Measurements from ENCODE around the gene COPS4.
"Not testable (repeated sequence)": the region's sequence is repeated elsewhere in the genome, so short reads cannot be mapped to it uniquely, and the experiment has no call there.

Gene COPS4

DNA sequence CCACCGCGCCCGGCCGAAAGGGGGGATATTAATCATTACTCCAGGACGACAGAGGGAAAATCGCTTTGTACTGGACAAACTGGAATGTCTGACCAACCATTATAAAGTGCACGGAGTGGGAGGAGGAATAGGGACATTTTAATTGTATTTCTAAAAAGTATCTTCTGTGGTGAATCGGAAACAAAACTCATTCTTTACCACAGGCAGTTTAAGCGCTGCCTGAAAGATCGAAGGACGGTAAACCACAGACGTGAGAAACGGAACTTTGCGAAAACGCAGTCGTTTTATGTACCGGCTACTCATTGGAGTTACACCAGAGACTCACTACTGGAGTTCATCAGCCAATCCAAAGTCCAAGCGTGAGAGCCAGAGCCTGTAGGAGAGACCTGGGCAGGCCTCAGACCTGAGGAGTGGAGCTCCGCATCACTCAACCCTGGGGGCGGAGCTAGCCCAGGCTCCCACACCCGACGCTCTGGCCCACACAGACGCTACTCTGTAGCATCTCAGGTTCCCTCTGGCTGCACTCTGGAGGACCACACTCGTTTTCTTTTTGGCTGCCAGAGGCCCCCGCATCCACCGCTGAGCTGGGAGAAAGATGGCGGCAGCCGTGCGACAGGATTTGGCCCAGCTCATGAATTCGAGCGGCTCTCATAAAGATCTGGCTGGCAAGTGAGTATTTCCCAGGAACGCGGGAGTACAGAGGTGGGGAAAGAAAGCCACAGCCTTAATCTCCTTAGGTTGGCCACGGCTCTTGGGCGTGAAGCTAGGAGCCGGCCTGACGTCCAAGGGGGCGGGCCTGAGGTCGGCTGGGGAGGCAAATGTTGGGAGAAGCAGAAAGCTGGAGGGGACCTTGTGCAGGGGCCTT, at the start of gene COPS4:
COPS4 (plus strand) TSS at position 554 of the 865 bp plus-strand sequence; CDS start at position 596, 42 bp downstream.
- DNase-seq = peak; percentile 92

DNA sequence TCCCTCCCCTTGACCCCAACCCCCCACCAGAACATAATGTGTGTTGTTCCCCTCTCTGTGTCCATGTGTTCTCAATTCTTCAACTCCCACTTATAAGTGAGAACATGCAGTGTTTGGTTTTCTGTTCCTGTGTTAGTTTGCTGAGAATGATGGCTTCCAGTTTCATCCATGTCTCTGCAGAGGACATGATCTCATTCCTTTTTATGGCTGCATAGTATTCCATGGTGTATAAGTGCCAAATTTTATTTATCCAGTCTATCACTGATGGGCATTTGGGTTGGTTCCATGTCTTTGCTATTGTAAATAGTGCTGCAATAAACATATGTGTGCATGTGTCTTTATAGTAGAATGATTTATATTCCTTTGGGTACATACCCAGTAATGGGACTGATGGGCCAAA, 47.5 kb upstream of the COPS4 start:
- not testable (repeated sequence) for DNase-seq

DNA sequence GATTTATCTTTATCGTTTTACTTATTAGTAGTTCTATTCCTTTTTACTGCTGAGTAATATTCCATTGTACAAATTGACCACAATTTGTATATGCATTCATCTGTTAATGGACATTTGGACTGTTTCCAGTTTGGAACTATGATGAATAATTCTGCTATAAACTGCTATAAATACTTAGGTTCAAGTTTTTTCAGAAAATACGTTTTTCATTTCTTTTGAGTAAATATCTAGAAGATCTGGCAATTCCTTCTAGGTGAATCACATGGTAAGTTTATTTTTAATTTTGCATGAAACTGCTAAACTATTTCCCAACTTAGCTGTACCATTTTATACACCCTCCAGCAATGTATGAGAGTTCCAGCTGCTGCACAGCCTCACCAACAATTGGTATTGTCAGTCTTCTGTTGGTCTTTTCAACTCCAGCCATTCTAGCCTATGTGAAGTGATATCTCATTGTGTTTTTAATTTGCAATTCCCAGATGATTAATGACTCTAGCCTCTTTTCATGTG, 46.6 kb upstream of the COPS4 start:
- DNase-seq = no peak

DNA sequence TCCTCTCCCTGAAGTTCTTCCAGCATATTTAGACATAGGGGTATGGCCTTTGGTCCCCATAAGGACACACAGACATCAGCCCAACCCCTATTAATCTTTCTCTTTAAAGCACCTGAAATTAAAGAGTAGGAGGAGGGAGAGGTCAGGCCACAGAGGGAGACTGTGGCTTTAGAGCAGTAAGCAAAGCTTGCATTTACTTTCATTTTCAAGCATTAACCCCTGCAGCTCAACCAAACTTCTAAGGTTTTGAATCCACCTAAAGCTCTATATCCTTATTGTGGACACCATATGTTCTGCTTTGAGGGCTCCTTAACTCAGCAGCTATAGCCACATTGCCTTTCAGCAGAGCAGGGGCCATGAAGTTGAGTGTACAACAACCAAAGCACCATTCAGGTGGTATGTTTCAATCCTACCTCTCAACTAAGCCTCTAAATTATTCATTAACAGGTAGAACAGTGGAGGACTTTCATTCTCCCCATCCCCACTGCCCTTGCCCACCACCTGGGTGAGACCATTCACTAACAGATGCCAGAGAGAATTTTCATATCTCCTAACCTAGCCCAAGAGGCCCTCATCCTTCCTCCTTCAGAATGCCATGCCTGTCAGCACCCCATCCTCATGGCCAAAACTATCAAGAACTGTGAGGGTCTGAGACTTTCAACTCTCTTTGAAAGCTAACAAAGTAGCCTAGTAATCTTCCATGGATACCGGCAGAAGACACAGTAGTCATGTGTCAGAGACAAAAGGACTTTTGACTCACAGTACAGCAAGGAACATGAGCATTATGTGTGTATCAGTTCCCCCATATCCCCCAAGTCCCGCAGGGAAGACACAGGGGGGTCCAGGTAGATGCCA, 45.2 kb upstream of the COPS4 start:
- DNase-seq = no peak

DNA sequence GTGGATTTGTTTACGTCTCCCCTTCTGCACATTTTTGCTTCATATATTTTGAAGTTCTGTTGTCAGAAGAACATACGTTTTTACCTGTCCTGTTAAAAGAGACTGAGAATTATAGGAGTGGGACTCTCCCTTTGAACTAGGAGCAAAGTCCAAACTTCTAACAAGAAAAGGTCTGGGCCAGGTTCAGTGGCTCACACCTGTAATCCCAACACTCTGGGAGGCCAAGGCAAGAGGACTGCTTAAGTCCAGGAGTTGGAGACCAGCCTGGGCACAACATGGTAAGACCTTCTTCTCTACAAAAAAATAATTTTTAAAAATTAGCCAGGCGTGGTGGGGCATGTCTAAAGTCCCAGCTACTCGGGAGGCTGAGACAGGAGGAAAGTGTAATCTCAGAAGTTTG, 40.1 kb upstream of the COPS4 start:
- DNase-seq = no peak

DNA sequence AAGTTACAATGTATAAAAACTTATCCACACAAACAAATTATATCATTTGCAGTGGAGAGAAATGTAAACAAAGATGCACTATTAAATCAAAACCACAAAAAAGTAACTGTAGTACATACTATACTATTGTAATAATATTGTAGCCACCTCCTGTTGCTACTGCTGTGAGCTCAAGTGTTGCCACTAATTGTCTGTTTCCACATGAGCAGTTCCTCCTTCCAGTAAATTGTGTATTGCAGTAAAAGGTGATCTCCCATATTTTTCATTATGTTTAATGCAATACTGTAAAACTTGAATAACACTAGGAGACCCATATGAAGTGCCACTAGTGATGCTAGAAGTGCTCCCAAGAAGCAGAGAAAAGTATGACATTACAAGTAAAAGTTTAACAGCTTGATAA, 36.1 kb upstream of the COPS4 start:
- no peak for DNase-seq

DNA sequence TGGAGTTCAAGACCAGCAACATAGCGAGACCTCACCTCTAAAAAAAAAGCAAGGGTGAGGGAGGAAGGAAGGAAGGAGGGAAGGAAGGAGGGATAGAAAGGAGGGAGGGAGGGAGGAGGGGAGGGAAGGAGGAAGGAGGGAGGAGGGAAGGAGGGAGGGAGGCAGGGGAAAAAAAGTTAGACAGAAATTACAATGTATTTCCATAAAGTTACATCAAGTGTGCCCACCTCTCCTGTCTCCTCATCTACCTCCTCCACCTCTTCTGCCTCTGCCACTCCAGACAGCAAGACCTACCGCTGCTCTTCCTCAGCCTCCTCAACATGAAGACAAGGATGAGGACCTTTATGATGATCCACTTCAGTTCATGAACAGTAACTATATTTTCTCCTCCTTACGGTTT, 32.7 kb upstream of the COPS4 start:
- DNase-seq = no peak

DNA sequence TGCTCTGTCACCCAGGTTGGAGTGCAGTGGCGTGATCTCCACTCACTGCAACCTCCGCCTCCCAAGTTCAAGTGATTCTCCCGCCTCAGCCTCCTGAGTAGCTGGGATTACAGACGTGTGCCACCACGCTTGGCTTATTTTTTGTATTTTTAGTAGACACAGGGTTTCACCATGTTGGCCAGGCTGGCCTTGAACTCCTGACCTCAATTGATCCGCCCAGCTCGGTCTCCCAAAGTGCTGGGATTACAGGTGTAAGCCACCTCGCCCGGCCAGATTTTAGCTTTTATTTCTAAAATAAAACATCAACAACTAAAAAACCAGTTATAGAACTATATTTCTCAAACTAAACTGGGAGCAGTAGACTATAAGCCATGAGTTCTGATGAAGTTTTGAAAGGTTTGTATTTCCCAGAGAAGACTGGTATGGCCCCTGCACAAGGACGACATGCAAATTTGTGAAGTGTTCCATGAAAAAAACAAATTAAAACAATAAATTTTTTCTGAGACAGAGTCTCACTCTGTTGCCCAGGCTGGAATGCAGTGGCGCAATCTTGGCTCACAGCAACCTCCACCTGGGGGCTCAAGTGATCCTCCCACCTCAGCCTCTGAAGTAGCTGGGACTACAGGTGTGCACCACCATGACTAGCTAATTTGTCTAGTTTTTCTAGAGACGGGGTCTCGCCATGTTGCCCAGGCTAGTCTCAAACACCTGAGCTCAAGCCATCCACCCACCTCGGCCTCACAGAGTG, 31.8 kb upstream of the COPS4 start:
- not testable (repeated sequence) for DNase-seq

DNA sequence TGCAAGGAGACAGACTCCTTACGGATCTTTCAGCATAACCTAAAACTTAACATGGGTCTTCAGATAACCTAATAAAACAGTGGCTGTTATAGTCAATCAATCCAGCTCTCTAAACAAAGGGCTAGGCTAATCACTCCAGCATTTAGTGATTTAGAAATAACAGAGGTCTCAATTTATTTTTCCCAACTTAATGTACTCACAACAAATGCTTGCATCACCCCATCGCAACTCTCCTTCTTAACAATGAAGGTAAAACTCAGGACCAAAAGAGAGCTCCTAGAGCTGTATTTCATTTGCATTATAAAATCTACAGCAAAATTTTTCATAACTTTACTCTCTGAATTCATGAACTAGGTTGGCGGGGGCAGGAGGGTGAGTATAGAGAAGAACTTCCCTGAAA, 25.5 kb upstream of the COPS4 start:
- no peak for DNase-seq

DNA sequence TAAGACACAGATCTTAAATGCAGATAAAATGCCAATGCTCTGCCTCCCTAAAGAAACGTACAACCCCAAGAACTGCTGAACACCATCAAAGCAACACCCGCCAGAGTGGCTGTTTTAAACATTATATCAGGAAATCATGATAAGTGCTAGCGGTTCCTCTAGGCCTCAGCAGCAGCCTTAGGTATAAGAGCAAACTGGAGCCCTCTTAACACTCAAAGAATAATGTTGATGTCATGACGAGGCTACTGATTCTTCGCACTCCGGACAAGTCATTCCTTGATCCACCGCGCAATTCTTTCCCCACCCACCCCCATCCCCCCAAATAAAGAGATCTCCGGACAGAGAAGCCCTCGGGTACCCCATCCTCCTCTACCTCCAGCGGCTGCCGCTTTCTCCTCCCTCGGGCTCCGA, 24.9 kb upstream of the COPS4 start:
- DNase-seq = no peak

DNA sequence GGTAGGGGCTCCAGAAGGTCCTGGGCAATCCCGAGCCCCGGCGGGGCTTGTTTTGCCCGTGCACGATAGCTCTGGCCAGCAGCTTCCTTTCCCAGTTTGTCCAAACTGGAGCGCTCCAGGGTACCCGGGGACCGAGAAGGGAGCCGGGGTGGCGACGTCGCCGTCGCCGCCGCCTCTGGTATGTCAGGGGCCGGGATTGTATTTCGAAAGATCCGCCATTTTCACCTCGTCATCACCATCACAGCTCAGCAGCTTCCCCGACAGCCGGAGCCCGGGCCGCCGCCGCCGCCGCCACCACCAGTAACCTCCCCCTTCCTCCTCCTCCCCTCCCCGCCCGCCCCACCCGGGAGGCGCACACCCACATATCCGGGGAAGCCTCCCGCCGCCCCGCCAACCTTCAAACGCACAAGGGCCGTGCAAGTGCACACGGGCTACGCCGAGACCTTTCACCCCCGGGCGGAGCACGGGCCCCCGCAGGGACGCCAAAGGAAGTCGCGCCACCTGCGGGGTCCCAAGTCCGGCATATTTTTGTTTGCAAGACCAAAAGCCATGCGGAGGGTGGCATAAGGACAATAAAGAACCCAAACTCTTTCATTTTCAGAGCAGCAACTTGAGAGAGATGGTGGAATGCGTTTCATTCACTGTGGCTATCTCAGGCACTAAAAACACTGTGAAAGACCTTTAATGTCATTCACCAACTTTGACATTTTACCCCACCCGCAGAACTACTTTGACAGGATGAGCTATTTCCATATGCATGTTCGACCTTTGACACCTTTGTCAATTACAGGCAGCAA, 24.3 kb upstream of the COPS4 start, which contains the start of gene LIN54:
LIN54 (minus strand) TSS at position 302 of the 797 bp plus-strand sequence. CDS start 25,979 bp downstream, outside the sequence.
- DNase-seq = peak; percentile 81

DNA sequence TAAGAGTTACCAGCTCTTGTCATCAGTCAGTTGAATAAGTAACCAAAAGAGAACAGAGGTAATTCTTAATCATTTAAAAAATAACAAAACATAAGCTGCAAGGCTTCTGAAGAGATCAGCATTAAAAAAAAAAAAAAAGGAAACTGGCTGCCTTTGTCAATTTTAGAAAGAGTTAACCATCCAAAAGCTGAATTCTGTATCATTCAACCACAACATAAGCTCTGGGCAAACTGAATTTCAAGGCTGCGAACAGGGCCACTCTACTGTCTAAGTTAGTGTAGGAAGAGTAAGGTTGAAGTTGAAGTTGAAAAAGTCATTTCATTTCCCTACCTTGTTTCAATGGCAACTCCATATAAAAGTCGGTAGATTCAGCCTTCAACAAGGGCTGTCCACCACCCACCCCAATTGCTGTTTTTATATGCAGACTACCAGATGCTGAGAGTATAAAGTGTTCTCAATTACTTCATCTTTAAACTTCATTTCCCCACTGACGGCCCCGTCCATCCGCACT, 23.2 kb upstream of the COPS4 start:
- no peak for DNase-seq

DNA sequence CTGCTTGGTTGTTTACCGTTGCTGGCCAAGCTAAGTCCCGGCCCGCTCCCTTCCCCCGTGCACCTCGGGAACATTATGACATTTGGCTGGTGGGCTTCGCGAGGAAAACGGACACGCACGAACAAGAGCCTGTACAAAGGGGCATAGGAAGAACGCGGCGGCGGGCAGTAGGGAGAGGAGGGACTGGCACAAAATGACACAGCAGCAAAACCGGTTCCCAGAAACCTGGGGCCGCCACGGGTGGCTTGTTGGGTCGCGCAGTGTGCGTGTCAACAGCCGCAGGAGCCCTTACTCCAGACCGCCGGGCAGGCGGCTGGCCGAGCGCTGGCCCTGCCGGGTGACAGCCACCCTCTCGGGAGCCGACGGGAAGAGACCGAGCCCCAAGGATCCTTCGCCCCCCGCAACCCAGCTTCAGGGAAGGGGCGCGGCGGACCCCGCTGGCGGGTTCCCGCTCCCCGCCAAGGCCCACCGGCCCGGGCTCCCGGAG, 22.7 kb upstream of the COPS4 start:
- peak; percentile 28 for DNase-seq

DNA sequence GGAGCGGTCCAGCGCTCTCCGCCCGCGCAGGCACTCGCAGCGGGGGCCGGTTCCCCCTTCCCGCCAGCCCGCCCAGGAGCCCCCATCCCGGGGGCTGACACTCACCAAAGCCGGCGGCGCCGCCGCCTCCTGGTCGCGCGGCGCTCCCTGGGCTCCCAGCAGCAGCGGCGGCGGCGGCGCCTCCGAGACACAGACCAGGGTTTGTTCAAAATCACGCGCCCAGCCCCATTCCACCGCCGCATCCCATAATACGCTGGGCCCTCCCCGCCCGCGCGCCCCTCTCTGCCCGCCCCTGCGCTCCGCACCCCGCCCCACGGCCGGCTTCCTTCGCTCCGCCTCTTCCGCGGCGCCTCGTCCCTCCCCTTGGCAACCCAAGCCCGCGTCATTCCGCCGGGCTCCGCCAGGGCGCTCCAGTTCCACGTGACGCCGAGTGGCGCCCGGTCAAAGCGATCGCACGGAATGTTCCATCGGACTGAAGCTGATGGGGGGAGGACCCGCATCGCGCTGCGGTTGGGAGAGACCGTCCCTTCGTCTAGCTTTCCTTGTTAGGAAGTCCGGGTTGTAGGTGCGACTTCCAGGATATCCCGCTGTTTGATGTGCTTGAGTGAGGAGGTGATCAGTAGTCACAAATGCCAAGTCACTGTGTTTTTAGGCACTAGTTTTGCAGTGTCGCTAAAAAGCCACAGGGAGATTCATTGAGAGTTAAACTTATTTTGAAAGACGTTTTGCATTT, 22.1 kb upstream of the COPS4 start:
- DNase-seq = peak; percentile 96

DNA sequence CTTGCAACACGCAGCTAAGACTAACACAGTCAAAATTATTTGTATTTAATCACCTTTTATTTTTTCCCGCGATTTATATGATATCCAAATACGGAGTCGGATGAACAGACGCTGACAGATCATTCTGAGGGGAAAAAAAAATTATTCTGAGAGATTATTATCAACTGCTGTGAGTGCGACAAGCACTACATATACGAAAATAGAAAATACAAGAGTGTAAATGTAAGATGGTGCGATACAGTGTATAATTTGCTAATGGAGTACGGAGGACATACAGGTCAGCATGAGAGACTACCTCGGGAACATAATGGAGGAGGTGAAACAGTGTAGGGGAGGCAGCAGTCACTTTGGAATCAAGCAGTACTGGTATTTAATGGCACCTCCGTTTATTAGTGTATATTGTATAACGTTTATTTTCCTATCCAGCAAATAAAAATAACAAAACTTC, 21.5 kb upstream of the COPS4 start:
- no peak for DNase-seq

DNA sequence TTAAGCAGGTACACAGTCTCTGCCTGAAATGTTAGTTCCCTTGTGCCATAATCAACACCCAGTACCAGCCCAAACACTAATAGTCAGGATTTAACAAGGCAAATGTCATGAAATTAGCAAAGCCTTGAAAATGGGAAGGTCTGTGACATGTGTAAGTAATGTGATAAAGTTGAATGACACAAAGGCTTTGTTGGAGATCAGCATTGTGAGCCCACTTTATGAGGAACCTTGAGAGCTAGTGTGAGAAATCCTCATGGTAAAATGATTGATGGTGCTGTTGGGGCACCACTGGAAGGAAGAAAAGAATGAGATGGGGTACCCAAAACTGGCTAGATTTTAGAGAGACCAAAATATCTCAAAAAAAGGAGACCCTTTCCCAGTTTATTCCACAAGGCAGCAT, 21.1 kb upstream of the COPS4 start:
- no peak for DNase-seq

DNA sequence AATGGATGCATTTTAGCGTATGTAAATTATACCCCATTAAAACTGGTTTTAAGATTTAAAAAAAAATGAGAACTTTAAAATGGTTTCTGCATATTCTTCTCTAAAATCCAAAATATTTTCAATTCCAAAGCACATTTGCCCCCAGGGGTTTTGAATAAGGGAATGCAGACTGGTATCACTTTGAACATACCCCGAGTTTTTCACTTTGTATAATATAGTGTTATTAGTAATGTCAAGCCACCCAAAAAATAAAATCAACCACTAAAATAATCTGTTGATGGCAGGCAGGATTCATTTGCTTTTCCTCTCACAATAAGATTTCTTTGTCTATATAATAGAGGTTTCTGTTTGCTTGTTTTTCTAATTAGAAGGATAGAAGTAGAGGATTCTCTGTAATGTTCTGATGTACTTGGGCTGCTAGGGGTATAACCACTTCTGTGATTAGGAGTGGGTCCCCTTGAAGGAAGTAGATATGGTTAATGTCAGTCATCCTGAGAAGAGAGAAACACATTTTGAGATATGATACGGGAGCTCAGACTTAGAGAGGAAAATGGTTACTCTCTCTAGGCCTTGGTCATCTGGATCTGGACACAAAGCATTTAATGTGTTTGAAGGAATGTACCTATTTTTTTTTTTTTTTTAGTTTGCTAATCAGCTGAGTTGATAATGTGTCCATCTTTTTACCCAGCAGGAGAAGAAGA, 15.0 kb upstream of the COPS4 start:
- DNase-seq = no peak

DNA sequence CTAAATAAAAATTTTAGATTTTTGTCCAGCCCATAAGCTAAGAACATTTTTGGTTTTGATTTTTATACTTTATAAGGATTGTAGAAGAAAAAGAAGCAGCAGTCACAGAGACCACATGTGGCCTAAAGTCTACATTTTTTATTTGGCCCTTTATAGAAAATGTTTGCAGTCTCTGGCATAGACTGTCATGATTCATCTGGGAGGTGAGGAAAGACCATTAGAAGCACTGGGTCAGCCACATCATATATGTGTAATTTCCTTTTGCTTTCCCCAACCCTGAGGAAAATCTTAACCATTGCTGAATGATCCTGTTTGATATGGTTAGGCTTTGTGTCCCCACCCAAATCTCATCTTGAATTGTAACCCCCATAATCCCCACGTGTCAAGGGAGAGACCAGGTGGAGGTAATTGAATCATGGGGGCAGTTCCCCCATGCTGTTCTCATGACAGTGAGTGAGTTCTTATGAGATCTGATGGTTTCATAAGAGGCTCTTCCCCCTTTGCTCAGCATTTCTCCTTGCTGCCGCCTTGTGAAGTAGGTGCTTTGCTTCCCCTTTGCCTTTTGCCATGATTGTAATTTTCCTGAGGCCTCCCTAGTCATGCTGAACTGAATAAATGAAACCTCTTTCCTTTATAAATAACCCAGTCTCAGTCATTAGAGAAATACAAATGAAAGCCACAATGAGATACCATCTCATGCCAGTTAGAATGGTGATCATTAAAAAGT, 12.1 kb upstream of the COPS4 start:
- no peak for DNase-seq

DNA sequence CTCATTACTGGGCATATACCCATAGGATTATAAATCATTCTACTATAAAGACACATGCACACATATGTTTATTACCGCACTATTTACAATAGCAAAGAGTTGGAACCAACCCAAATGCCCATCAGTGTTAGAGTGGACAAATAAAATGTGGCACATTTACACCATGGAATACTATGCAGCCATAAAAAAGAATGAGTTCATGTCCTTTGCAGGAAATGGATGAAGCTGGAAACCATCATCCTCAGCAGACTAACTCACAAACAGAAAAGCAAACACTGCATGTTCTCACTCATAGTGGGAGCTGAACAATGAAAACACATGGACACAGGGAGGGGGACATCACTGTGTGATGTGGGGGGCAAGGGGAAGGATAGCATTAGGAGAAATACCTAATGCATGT, 11.4 kb upstream of the COPS4 start:
- DNase-seq = not testable (repeated sequence)
